CD8-positive, alpha-beta memory T cell (primary cell): ENCODE measurements around the gene ACTRT2. TPM values are rescaled to one million over a fixed set of nuclear protein-coding genes. Genes with fewer than 3 reads are reported as not detected.
A peak's percentile ranks its signal among the peaks of the same experiment; 100 is the strongest.

Source experiments
- CTCF ChIA-PET: fragments of 350-600 bp; sonication (Branson Sonifier 250); formaldehyde crosslinking; loops from one replicate; lab custom pipeline; 2021; ENCODE audit warnings: antibody characterized with exemption; lab: Charles Lee
- POLR2A ChIA-PET: fragments of 350-600 bp; sonication (Branson Sonifier 250); formaldehyde crosslinking; loops from one replicate; lab custom pipeline; 2021; ENCODE audit warnings: antibody characterized with exemption; lab: Charles Lee
- DNase-seq, 5 donors: peaks; one replicate each; pipeline versions ENCODE4 v3.0.0 to v3.0.0-alpha.2; 2020 to 2022; ENCODE audit warnings: mixed read lengths in 1 of 5
- H3K27ac ChIP-seq: one replicate; pipeline ENCODE4 v1.7.0; 2013; ENCODE audit warnings: low read depth, mild to moderate bottlenecking, low read length, moderate library complexity
- H3K27me3 ChIP-seq: 2 replicates; pipeline ENCODE4 v1.7.0; 2013; ENCODE audit warnings: low read length, mild to moderate bottlenecking; ENCODE audit not compliant: insufficient read depth, poor library complexity, severe bottlenecking
- H3K36me3 ChIP-seq: 2 replicates; pipeline ENCODE4 v1.7.0; 2013; ENCODE audit warnings: mild to moderate bottlenecking, low read length, moderate library complexity; ENCODE audit not compliant: insufficient read depth
- H3K4me1 ChIP-seq: 2 replicates; pipeline ENCODE4 v1.7.0; 2013; ENCODE audit warnings: mild to moderate bottlenecking, low read length, moderate library complexity; ENCODE audit not compliant: insufficient read depth
- H3K4me3 ChIP-seq: 2 replicates; pipeline ENCODE4 v1.7.0; 2013; ENCODE audit warnings: mild to moderate bottlenecking, low read length
- H3K9me3 ChIP-seq: 2 replicates; pipeline ENCODE4 v1.7.0; 2013; ENCODE audit warnings: mild to moderate bottlenecking, low read length
- H3K27ac Mint-ChIP-seq, 8 donors: one replicate each; pipeline ENCODE4 v1.8.0; 2020 to 2021; ENCODE audit warnings: mixed read lengths in 8 of 8, mild to moderate bottlenecking in 6 of 8, inconsistent platforms in 3 of 8, moderate library complexity in 3 of 8
- H3K27me3 Mint-ChIP-seq, 2 donors: one replicate each; pipeline ENCODE4 v1.8.0; 2020 to 2021; ENCODE audit warnings: mixed read lengths in 2 of 2, mild to moderate bottlenecking in 1 of 2, moderate library complexity in 1 of 2
- H3K36me3 Mint-ChIP-seq, 3 donors: one replicate each; pipeline ENCODE4 v1.8.0; 2020 to 2021; ENCODE audit warnings: mixed read lengths in 3 of 3, inconsistent platforms in 1 of 3, mild to moderate bottlenecking in 1 of 3
- H3K4me1 Mint-ChIP-seq, 3 donors: one replicate each; pipeline ENCODE4 v1.8.0; 2020 to 2021; ENCODE audit warnings: mixed read lengths in 3 of 3, inconsistent platforms in 1 of 3, mild to moderate bottlenecking in 1 of 3
- H3K4me3 Mint-ChIP-seq, 7 donors: one replicate each; pipeline ENCODE4 v1.8.0; 2020 to 2021; ENCODE audit warnings: mixed read lengths in 7 of 7, mild to moderate bottlenecking in 6 of 7, moderate library complexity in 4 of 7, inconsistent platforms in 2 of 7
- H3K9me3 Mint-ChIP-seq, 5 donors: one replicate each; pipeline ENCODE4 v1.8.0; 2020 to 2022; ENCODE audit warnings: mixed read lengths in 5 of 5, mild to moderate bottlenecking in 3 of 5, moderate library complexity in 2 of 5, inconsistent platforms in 1 of 5
- polyA plus RNA-seq: library from polyadenylated mRNA; unstranded; fragments of 300-500 nt; fragmentation: Illumina TruSeq; gene quantifications from one replicate; pipeline ENCODE4 v1.2.3, GENCODE V29; 2021
- total RNA-seq, 2 experiments: library from RNA; stranded (reverse); gene quantifications; one replicate each; pipeline ENCODE4 v1.2.3, GENCODE V29; 2021

The ACTRT2 gene
- total and polyA plus RNA-seq, 3 experiments from 2014 or later: not detected

DNA sequence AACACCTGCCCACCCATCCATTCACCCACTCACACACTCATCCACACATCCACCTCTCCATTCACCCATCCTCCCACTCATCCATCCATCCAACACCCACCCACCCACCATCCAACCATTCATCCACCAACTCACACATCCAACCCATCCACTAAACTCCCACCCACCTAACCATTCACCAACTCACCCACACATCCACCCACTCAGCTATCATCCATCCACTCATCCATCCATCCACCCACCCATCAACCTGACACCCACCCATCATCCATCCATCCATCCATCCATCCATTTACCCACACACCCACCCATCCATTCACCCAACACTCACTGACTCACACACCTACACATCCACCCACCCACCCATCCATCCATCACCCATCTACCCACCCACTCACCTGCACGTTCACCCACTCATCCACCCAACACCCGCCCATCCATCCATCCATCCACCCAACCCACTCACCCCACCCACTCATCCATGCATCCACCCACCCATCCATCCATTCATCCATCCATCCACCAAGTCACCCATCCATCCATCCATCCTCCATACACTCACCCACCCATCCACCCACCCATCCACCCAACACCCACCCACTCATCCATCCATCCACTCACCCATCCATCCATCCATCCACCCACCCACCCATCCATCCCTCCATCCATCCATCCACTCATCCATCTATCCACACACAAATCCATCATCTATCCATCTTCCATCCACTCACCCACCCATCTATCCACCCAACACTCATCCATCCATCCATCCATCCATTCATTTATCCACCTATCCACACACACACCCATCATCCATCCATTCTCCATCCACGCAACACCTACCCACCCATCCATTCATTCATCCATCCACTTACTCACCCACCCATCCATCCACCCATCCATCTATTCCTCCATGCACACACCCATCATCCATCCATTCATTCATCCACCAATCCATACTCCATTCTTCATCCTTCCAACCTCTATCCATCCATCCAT lies 30.3 kb downstream of the ACTRT2 start:
- peaks cover 0 to 2% (median 0%) of the 10 kb centered on the region in 5 donors for H3K9me3 Mint-ChIP-seq
- no peaks in the 10 kb centered on the region for H3K36me3 Mint-ChIP-seq
- Histone ChIP-seq H3K36me3 (no peaks in the 10 kb centered on the region), H3K27ac (no peak overlapping the region), H3K4me3 (no peak overlapping the region), H3K27me3 (no peaks in the 10 kb centered on the region), H3K4me1 (no peaks in the 10 kb centered on the region), H3K9me3 (no peaks in the 10 kb centered on the region)
- H3K4me1 Mint-ChIP-seq: no peaks in the 10 kb centered on the region
- peak in 1 of 5 donors; percentile 2 for DNase-seq
- CTCF ChIA-PET: no interaction called here
- H3K4me3 Mint-ChIP-seq: no peak overlapping the region
- POLR2A ChIA-PET: no interaction called here
- H3K27ac Mint-ChIP-seq: no peak overlapping the region
- peaks cover 15 to 29% of the 10 kb centered on the region in 2 donors for H3K27me3 Mint-ChIP-seq

DNA sequence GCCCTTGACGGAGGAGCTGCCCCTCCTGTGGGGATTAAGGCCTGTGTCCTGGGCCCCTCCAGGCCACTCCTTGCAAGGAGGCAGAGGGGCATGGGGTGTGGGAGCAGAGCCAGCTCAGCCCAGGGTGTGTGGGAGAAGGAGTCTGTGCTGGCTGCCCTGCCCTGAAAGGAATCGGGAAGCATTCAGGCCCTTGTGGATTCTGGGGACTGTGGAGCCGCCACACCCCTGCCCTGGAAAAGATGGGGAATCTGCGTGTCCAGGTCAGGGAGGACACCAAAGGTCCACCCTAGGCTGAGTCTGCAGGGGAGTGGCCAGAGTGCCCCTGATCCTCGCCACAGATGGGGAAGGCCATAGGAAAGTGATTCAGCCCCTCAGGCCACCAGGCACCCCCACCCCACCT lies 31.2 kb downstream of the ACTRT2 start:
- Mint-ChIP-seq H3K27ac (no peak overlapping the region), H3K4me1 (no peaks in the 10 kb centered on the region), H3K36me3 (no peaks in the 10 kb centered on the region), H3K27me3 (peaks cover 15 to 24% of the 10 kb centered on the region in 2 donors), H3K4me3 (no peak overlapping the region), H3K9me3 (peaks cover 0 to 2% (median 0%) of the 10 kb centered on the region in 5 donors)
- ChIA-PET POLR2A (no interaction called here), CTCF (no interaction called here)
- Histone ChIP-seq H3K27me3 (no peaks in the 10 kb centered on the region), H3K4me3 (no peak overlapping the region), H3K27ac (no peak overlapping the region), H3K4me1 (no peaks in the 10 kb centered on the region), H3K9me3 (no peaks in the 10 kb centered on the region), H3K36me3 (no peaks in the 10 kb centered on the region)
- DNase-seq: peak in 1 of 5 donors; percentile 43

DNA sequence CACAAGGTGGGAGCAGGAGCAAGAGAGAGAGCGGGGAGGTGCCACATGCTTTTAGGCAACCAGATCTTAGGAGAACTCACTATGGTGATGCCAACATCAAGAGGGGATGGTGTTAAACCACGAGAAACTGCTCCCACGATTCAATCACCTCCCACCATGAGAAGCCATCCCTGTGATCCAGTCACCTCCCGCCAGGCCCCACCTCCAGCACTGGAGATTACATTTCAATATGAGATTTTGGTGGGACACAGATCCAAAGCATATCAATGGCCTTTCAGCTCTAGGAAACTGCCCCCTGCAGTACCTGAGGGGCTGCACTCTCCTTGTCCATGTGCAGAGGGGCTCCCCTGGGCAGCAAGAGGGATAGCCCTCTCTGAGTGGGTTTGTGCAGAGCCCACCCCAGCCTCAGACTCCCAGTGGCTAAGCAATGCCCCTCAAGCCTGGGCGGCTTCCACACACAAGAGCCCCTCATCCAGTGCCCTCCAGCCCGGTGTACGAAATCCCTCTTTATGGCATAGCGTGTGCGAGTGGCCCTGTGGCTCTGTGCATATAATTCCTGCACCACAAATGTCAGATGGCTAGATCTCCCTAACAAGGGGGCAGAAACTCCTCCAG lies 32.2 kb downstream of the ACTRT2 start:
- peak overlapping the region in 1 of 8 donors; percentile 77 for H3K27ac Mint-ChIP-seq
- H3K4me1 Mint-ChIP-seq: no peaks in the 10 kb centered on the region
- Histone ChIP-seq H3K4me3 (no peak overlapping the region), H3K27me3 (no peaks in the 10 kb centered on the region), H3K9me3 (no peaks in the 10 kb centered on the region), H3K27ac (no peak overlapping the region), H3K36me3 (no peaks in the 10 kb centered on the region), H3K4me1 (no peaks in the 10 kb centered on the region)
- H3K4me3 Mint-ChIP-seq: no peak overlapping the region
- peaks cover 0 to 2% (median 0%) of the 10 kb centered on the region in 5 donors for H3K9me3 Mint-ChIP-seq
- POLR2A ChIA-PET: no interaction called here
- DNase-seq: peak in 1 of 5 donors; percentile 13
- H3K27me3 Mint-ChIP-seq: peaks cover 15 to 24% of the 10 kb centered on the region in 2 donors
- no peaks in the 10 kb centered on the region for H3K36me3 Mint-ChIP-seq
- CTCF ChIA-PET: no interaction called here

DNA sequence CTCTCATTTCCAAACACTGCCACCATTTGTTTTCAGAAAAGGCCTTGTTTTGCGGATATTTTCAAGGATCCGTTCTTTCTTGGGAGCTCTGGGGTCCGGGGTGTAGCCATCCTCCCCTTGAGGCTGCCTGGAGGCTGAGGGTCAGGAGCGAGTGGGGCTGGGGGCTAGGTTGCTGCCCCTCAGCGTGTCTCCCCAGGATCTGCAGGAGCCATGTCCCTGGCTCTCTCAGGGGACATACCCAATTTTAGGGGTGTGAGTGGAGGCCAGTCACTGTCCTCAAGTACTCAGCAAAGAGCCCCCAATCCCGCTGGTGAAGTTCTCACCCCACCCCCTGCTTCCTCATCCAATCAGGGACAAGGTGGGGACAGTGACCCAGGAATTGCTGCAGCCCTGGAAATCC lies 32.7 kb downstream of the ACTRT2 start:
- ChIA-PET CTCF (no interaction called here), POLR2A (no interaction called here)
- Mint-ChIP-seq H3K36me3 (no peaks in the 10 kb centered on the region), H3K27me3 (peaks cover 15 to 24% of the 10 kb centered on the region in 2 donors), H3K4me3 (no peak overlapping the region), H3K9me3 (peaks cover 0 to 2% (median 0%) of the 10 kb centered on the region in 5 donors), H3K27ac (no peak overlapping the region), H3K4me1 (no peaks in the 10 kb centered on the region)
- H3K27ac ChIP-seq: no peak overlapping the region
- no peak overlapping the region for H3K4me3 ChIP-seq
- H3K36me3 ChIP-seq: no peaks in the 10 kb centered on the region
- H3K27me3 ChIP-seq: no peaks in the 10 kb centered on the region
- no peaks in the 10 kb centered on the region for H3K9me3 ChIP-seq
- peak in 1 of 5 donors; percentile 26 for DNase-seq
- H3K4me1 ChIP-seq: no peaks in the 10 kb centered on the region

DNA sequence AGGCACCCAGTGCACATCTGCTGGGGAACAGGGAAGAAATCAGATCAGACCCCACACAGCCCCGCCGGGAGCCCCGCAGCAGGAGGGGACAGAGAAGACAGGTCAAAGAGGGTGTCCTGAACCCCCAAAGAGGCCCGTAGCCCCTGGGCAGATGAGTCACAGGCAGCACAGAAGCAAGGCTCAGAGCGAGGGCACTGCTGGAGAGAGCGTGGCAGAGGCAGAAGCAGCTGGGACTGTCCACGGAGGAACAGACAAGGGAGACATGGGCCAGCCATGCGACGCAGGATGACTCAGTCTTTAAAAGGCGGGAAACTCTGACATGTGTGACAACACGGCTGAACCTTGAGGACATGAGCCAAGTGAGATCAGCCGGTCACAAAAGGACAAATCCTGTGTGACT lies 33.2 kb downstream of the ACTRT2 start:
- peaks cover 15 to 24% of the 10 kb centered on the region in 2 donors for H3K27me3 Mint-ChIP-seq
- H3K4me1 Mint-ChIP-seq: no peaks in the 10 kb centered on the region
- no peaks in the 10 kb centered on the region for H3K36me3 Mint-ChIP-seq
- Histone ChIP-seq H3K9me3 (no peaks in the 10 kb centered on the region), H3K27me3 (no peaks in the 10 kb centered on the region), H3K27ac (no peak overlapping the region), H3K4me1 (no peaks in the 10 kb centered on the region), H3K36me3 (no peaks in the 10 kb centered on the region), H3K4me3 (no peak overlapping the region)
- POLR2A ChIA-PET: no interaction called here
- no peak overlapping the region for H3K4me3 Mint-ChIP-seq
- CTCF ChIA-PET: no interaction called here
- H3K27ac Mint-ChIP-seq: peak overlapping the region in 1 of 8 donors; percentile 74
- peak in 1 of 5 donors; percentile 16 for DNase-seq
- H3K9me3 Mint-ChIP-seq: peaks cover 0 to 2% (median 0%) of the 10 kb centered on the region in 5 donors

DNA sequence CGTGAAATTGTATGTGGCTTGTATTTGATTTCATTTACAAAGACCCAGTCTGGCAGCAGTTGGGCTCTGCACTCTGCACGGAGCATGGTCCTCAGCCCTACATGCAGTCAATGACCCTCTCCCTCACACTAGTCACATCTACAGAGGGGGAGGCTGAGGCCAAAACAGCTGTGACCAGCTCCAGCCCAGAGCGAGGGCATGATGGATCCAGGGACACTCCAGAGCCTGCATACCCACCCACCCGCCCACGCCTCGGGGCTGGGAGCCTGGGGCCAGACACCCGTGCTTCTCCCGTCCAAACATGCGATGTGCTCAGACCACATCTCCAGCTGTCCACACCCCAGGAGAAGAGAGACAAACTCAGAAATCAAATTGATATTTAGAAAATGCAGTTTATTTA lies 33.8 kb downstream of the ACTRT2 start:
- Histone ChIP-seq H3K9me3 (no peaks in the 10 kb centered on the region), H3K4me3 (no peak overlapping the region), H3K27me3 (no peaks in the 10 kb centered on the region), H3K36me3 (no peaks in the 10 kb centered on the region), H3K27ac (no peak overlapping the region), H3K4me1 (no peaks in the 10 kb centered on the region)
- peaks cover 15 to 24% of the 10 kb centered on the region in 2 donors for H3K27me3 Mint-ChIP-seq
- CTCF ChIA-PET: no interaction called here
- H3K27ac Mint-ChIP-seq: peak overlapping the region in 1 of 8 donors; percentile 29
- H3K9me3 Mint-ChIP-seq: peaks cover 0 to under 1% (median 0%) of the 10 kb centered on the region in 5 donors
- POLR2A ChIA-PET: no interaction called here
- DNase-seq: peak in 1 of 5 donors; percentile 8
- no peak overlapping the region for H3K4me3 Mint-ChIP-seq
- H3K36me3 Mint-ChIP-seq: no peaks in the 10 kb centered on the region
- no peaks in the 10 kb centered on the region for H3K4me1 Mint-ChIP-seq

DNA sequence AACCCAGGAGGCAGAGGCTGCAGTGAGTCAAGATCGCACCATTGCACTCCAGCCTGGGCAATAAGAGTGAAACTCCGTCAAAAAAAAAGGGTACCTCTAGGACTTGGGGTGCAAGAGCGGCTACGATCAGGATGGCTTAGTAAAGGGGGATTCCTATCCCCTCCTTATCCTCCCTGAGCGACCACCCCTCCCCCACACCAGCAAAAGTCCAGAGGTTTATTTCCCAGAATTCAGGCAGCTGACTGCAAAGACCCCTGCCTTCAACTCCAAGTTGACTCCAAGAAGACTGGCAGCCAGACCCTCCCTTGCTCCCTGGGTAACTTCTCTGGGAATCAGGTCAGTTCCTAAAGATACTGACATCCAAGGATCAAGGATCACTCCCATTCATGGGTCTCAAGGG lies 35.4 kb downstream of the ACTRT2 start:
- Mint-ChIP-seq H3K9me3 (no peaks in the 10 kb centered on the region), H3K4me1 (no peaks in the 10 kb centered on the region), H3K36me3 (no peaks in the 10 kb centered on the region), H3K27me3 (peaks cover 15 to 26% of the 10 kb centered on the region in 2 donors), H3K4me3 (no peak overlapping the region), H3K27ac (peak overlapping the region in 1 of 8 donors; percentile 18)
- no peaks in the 10 kb centered on the region for H3K36me3 ChIP-seq
- no peaks in the 10 kb centered on the region for H3K9me3 ChIP-seq
- CTCF ChIA-PET: no interaction called here
- H3K4me3 ChIP-seq: no peak overlapping the region
- POLR2A ChIA-PET: no interaction called here
- no peaks in the 10 kb centered on the region for H3K27me3 ChIP-seq
- H3K27ac ChIP-seq: no peak overlapping the region
- DNase-seq: peak in 1 of 5 donors; percentile 24
- no peaks in the 10 kb centered on the region for H3K4me1 ChIP-seq
